Pericardium fibroblast (primary cell): ENCODE measurements around the gene TLE7. TPM values are rescaled to one million over a fixed set of nuclear protein-coding genes. Genes with fewer than 3 reads are reported as not detected.

ENCODE experiments used
- total RNA-seq: library from RNA; depleted of rRNA; stranded (reverse); fragments of >200 nt; gene quantifications from 2 replicates; pipeline ENCODE4 v1.2.3, GENCODE V29; 2015

TLE7 gene
- not detected in 2 replicates for total RNA-seq

DNA sequence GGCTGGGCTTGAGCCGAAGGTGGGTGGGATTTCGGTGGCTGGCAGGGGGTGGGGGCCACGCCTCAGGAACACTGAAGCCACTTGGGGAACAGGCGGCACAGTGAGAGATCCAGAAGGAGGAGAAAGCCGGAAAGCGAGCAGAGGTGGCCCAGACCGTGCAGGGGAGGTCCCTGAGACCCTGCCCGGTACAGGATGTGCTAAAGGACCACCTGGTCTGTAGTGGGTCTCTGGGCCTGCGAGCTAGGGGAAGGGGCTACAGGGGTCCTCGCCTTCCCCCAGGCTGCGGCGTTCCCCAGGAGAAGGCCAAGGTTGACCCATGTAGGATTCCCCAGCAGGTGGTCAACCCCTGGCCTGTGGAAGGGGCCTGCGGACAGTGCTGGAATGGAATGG lies at the start of gene TLE7:
Gene TLE7 (minus strand): TSS at position 4 of the 390 bp plus-strand sequence. CDS start 8,730 bp downstream, outside the sequence.

DNA sequence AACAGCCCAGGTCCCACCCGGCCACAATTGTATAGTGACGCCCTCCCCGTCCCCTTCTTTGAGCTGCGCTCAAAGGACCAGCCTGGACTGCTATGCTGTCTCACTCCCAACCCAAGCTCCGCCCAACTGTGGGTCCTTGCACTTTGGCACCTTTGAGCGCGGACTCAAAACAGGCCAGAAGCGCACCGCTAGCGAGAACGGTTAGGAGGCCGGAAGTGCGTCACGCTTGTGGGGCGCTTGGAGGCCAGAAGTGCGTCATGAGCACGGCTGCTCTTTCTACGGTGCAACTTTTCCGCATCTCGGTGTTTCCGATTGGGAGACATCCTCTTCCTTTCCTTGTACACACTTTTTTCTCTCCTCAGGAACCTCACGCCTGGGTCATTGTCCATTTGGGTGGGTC lies 47.3 kb upstream of the TLE7 start, which contains the start of gene ZNF19:
Gene ZNF19 (minus strand): TSS at position 203 of the 400 bp plus-strand sequence. CDS start 7,210 bp downstream, outside the sequence.

DNA sequence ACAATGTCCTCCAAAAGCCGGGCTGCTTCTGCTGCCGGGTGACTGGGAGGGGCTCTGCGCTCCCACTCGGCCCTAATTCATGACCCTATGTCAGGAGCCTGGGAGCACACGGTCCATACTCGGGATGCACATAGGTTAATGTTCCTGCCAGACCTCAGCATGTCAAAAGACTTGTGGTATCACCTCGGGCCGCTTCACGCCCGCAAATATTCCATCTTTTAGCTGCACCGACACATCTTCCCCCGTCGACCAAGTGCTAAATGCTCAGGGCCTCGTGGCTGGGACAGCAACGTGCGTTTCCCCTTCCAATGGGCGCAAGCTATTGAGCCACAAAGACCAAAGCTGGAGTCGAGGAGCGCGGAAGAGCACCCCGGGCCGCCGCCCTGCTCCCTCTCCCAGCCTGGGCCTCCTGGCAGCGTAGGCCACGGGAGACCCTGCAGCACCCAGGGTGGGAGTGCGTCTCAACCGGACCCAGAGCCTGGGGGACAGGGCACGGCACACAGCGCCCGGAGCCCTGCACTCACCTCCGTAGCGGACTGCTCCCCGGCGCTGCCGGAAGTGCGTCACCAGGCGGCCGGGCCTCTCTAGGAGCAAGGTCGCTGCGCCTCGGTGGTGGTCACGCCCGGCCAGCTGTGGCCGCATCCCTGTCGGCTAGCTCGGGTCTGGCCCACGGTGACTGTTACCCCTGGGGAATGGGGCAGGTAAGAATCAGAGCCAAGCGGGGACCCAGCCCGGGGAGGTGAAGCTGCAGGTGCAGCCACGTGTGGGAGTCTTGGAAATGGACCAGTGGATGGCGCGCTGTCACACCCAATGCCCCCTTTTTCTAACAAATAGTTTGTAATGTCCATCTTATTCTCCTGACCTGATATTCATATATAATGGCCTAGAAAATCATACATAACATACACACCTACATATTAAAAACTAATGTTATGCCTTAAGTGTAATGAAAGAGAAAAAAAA lies 20.1 kb upstream of the TLE7 start, which contains the start of gene ZNF23:
Gene ZNF23 (minus strand): TSS at position 562 of the 963 bp plus-strand sequence. CDS start 5,451 bp downstream, outside the sequence.

Other genes starting within 250 kb of the TLE7 start
- 3.1 TPM in 1 of 2 replicates, not detected in the other for gene HYDIN, start 211.3 kb downstream of the TLE7 start, total RNA-seq
- 14.1 and 24.7 TPM in 2 replicates for gene CMTR2, start 152.7 kb downstream of the TLE7 start, total RNA-seq
- gene CALB2, start 83.3 kb downstream of the TLE7 start, total RNA-seq: 4.7 TPM in 1 of 2 replicates, not detected in the other
- 5.5 and 6.4 TPM in 2 replicates for gene ZNF23, start 20.2 kb upstream of the TLE7 start, total RNA-seq
- 1.1 and 1.5 TPM in 2 replicates for gene ZNF19, start 47.3 kb upstream of the TLE7 start, total RNA-seq
- gene CHST4, start 84.4 kb upstream of the TLE7 start, total RNA-seq: not detected in 2 replicates
- gene TAT, start 135.0 kb upstream of the TLE7 start, total RNA-seq: not detected in 2 replicates
- 0.12 TPM in 1 of 2 replicates, not detected in the other for gene MARVELD3, start 184.1 kb upstream of the TLE7 start, total RNA-seq